HG02759 (cell line): ENCODE results near the gene RRM2.
A peak's percentile ranks its signal among the peaks of the same experiment; 100 is the strongest.

Source experiments
- ATAC-seq: cut with Tn5 transposase; IDR thresholded peaks from one replicate; pipeline ENCODE4 v1.9.1; 2021; ENCODE audit warnings: mild to moderate bottlenecking, moderate library complexity; ENCODE audit not compliant: unreplicated experiment

RRM2 gene

DNA sequence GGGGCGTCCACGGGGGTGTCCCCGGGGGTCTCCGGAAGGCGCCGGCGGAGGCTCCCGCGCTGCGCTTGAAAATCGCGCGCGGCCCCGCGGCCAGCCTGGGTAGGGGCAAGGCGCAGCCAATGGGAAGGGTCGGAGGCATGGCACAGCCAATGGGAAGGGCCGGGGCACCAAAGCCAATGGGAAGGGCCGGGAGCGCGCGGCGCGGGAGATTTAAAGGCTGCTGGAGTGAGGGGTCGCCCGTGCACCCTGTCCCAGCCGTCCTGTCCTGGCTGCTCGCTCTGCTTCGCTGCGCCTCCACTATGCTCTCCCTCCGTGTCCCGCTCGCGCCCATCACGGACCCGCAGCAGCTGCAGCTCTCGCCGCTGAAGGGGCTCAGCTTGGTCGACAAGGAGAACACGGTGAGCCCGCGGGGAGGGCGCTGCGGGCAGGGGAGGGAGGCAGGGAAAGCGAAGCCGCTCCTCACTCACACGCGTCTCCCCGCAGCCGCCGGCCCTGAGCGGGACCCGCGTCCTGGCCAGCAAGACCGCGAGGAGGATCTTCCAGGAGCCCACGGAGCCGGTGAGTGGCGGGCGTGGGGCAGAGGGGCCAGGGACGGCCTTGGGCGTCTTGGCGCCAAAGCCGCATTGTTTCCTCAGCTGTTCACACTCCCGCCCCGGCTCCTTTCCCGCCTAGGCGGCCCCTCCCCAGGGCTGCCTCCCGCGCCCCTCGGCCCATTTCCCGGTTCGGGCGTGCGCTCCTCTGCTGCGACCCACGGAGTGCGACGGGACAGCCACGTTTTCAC, at the start of gene RRM2:
TSS of gene RRM2 (plus strand) at position 240 of the 781 bp plus-strand sequence. CDS start at position 300, 60 bp downstream.
- ATAC-seq, result peak; percentile 70

DNA sequence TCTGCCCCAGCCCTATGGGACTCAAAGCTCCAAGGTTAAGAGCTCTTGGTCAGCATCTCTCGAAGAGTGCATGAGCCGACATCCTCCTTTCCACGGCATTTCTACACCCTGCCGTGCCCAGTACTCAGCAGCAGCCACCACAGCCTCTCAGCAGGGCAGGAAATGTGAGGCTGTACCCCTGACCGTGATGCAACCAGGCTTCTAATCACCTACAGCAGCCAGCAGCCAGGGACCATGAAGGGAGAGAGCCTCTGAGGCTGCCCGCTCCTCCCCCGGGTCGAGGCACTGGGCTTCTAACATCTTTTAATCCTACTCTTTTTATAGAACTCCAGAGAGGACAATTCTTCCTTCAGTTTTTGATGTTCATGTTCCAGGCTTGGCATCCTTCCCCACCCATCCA, 48.8 kb upstream of the RRM2 start:
- ATAC-seq, result no peak

DNA sequence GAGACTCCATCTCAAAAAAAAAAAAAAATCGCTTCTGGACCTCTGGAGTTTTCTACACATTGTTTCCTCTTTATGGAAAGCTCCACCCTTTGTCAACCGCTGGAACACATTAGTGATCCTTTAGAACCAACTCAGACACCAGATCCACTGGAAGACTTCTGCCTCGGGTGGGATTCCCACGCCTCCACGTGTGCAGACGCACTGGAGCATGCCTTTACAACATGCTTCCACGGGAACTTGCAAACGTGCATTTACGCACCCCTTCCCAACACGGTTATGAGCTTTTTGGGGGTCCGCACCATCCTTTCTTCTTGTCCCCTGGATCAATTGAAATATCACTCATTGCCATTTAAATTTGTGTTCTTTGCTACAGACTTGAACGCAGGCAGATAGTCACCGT, 47.4 kb upstream of the RRM2 start:
- ATAC-seq, result no peak

DNA sequence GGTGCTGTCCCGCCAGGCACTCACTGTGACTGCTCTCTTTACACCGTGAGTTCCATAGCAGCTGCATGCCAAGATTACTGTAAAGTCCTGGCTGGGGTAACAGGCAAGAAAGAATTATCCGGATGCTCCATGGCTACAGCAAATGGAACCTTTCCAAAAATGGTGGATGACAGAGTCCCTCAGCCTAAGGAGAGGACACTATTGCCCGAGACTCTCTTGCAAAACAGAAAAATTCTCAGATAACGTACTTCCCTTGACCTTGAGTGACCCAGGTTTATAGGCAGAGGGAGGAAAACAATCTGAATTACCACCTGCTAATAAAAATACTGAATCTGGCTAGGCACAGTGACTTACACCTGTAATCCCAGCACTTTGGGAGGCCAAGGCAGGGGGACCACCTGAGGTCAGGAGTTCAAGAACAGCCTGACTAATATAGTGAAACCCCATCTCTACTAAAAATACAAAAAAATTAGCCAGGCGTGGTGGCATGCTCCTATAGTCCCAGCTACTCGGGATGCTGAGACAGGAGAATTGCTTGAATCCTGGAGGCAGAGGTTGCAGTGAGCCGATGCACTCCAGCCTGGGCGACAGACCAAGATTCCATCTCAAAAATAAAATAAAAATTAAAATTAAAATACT, 46.8 kb upstream of the RRM2 start:
- ATAC-seq, result no peak

DNA sequence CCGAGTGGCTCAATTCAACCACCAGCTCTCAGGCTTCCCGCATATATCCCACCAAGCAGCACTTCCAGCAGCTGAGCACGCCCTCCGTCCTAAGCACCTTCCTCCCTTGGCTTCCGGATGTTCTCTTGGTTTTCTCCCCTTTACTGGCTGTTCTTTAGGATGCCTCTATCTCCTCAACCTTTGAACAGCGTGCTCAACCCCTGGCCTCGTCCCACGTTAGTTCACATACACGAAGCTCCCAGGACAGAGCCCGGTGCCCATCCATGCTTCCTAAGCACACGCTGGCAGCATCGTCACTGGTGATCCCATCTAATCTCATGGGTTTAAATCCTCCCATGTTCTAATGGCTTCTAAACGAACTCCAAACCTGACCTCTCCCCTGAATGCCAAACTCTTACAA, 46.0 kb upstream of the RRM2 start:
- ATAC-seq, result no peak

DNA sequence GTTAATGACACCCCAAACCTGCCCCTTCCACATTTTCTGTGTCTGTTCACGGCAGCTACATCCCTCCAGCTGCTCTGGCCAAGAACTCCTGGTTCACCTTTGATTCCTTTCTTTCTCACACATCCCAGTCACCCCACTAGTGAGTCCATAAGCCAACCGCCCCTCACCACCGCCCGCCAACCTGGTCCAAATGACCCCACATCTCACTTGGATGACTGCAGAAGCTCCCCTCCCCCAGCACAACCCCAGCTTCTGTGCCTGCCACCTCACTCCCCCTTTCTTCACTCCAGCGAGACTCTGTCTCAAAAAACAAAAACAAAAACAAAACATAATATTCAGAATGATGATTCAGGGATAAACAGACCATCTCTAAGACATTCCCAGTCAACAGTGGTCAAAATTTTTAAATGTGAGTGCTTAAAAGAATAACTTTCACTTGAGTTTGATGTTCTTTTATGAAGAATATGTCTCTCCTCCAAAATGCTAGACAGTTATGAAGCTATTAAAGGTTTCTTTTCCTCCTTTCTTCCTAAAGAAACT, 45.5 kb upstream of the RRM2 start:
- ATAC-seq, result no peak

DNA sequence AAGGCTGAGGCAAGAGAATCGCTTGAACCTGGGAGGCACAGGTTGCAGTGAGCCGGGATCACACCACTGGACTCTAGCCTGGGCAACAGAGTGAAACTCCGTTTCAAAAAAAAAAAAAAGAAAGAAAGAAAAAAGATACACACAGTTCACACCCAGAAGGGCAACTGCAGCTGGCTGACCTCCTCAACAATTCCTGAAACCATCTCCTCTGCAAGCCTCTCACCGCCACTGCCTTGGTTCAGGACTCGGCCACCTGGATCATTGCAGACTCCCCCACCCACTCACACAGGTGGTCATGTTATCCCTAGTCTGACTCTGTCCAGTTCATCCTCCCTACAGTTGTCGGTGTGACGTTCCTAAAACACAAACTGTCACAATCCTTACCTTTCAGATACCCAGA, 44.5 kb upstream of the RRM2 start:
- ATAC-seq, result no peak

DNA sequence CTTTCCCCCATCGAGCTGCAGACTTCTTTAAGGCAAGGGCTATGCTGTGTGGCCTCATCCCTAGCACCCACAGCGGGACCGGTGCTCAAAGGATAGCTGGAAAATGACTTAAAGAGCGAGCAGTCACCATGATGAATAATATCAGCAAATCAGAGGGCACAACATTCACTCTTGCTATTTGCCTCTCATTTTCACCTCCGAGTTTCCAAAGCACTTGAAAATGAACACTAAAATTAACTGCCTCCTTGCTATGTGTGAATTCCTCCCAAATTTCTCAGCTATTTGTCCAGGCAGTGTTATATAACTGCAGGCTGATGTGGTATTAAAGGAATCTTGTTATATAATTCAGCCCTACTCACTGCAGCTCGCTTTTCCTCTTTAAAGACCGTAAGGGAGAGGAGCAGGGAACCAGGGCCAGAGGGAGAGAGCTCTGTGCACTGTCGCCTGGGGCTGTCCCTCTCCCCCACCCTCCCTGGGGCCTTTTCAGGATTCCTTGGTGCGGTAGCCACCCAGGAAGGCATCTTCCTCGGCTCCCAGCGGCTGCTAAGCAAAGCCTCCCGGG, 43.8 kb upstream of the RRM2 start:
- no peak for ATAC-seq

DNA sequence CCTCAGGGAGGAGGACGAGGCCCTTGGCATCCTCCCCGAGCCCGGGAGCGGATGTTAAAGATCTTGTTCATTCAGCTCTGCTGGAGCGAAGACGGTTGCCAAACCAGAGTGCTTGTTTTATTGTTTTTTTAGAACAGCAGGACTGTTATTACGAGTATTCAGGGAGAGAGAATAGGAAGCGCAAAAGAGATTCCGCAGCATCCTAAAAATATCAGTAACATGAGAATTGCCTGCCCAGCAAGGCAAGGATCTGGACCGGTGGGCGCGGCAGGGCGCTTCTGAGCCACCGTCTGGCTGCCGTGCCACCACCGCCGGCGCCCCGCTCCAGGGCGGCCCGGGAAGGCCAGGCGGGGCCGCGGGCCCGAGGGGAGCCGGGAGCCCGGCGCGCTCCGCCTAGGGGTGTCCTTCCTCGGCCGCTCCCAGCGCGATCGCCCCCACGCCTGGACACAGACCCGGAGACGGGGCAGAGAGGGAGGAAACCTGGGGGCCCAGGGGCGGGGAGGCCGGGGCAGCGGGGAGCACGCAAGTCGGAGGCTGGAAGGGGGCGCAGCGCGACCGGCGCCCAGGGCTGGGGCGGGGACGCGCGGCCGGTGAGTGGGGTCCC, 43.2 kb upstream of the RRM2 start:
- peak; percentile 30 for ATAC-seq

DNA sequence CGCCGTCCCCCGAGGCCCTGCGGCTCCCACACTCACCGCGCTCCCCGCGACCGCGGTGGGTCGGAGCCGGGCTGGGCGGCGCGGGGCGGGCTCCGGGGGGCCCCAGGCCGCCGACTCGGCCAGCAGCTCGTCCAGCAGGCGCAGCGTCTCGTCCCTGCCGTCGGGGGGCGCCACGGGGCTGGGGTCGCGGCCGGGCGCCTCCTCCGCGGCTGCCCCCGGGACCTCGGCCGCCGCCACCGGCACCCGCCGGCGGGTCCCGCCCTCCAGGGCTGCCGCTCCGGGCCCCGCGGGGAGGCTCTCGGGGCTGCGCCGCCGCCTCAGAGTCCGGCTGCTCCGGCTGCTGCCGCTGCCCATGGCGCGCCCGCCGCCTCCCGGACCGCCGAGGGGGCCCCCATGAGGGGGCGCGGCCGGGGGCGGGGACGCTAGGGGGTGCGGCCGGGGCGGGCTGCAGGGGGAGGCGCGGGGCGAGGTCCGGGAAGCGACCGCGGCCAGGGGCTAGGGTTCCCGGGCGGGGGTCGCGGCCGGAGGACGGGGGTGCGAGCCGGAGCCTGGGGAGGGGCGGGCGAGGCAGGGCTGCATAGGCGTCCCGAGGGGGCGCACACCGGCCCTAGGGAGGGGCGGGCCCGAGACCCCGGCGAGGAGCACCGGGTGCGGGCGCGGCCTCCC, 42.5 kb upstream of the RRM2 start, which contains the start of gene CYS1:
TSS of gene CYS1 (minus strand) at position 542 of the 666 bp plus-strand sequence. CDS start at position 354, 188 bp downstream.
- ATAC-seq, result peak; percentile 40

DNA sequence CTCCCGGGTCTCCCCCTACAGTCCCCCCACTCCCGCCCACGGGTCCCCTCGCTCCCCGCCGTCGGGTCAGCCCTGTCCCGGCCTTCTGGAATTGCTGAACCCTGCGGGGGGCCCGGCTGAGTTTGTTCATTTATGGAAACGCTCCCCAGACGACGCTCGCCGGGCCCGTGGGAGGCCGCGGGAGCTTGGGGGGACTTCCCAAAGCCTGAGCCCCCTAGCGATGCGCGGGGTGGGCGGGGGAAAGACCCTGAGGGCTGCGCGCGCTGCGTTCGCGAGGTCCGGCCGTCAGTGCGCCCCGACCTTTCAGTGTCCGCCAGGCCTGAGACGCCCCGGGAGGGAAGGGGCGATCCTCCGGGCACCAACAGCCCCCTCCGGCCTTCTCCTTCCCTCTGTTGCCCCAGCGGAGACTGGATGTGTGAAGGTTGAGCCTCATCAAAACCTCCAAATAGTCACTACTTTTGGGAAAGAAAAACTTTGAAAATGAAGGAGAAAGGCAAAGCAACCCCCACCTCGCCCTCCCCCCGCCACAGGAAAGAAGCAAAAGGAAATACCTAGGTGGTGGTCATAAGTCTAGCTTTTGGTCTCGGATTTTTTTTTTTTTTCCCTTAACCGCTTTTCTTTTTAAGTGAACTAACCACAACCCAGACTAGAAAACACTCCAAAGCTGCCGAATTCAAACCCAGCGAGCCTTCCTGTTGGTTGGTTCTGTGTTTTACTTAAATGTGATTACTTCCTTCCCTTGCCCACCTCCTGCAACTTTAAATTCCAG, 41.8 kb upstream of the RRM2 start:
- ATAC-seq, result peak; percentile 29

DNA sequence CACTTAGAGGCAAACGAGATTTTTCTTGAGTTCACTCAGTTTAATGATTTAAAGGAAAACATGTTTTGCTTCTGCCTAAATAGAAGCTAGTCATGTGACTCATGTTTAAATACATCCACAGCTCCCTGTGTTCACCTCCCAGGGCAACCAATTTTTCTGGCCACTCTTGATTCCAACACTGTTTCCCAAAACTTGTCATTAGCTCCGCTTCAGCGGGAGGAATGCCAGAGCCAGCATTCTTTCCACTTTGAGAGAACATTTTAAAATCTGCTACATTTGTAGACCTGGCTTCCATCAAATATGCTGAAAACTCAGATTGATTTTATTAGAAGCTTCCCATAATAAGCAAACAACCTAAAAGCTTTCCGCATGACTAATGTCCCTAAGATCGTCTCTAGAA, 39.5 kb upstream of the RRM2 start:
- no peak for ATAC-seq

DNA sequence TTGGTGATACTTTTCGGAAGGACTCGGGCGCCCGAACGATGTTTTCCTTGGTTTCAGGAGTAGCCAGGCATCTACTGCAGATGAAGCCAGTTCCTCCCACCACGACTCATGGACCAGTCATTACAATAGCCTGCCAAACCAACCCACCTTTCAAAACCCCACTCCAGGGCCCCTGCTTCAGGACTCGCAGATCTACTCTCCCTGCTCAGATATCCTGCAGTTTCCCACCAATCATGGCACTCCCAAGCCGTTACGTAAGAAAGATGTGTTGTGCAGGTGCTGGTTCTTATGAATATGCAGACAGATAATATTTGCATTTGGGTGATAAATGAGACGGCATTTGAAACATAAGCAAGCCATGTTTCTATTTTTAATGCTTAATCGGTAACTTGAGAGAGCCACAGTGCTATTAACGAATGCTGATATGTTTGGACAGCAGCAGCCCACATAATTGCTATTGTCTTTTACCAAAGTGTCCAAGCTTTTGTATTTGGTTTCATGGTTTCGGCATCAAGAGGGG, 38.8 kb upstream of the RRM2 start:
- peak; percentile 20 for ATAC-seq

DNA sequence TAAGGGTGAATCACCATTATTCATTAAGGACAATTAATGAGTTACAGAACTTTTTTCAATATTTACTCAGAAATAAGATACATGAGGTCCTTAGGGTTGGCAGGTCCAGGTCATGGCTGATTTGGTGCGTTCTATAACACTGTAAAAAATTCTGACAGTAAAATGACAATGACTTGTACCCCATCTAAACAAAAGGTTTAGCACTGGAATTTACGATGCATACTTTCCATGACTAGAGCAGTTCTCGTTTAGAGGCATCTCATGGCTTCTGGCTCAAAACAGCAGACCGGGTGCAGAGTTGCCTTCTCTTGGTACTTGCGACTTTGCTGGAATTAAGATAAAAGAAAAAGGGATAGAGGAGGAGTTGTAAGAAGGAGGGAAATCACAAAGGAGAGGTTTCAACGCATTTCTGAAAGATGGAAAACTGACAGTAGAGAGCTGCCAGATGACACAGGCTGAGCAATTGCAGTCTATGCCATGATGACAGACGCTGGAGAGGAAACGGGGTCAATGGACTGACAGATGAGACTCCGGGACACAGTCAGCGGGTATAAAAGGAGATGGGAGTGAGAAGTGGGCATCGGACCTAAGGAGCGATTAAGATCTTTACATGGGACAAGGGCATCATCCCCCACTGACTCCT, 38.2 kb upstream of the RRM2 start:
- no peak for ATAC-seq

DNA sequence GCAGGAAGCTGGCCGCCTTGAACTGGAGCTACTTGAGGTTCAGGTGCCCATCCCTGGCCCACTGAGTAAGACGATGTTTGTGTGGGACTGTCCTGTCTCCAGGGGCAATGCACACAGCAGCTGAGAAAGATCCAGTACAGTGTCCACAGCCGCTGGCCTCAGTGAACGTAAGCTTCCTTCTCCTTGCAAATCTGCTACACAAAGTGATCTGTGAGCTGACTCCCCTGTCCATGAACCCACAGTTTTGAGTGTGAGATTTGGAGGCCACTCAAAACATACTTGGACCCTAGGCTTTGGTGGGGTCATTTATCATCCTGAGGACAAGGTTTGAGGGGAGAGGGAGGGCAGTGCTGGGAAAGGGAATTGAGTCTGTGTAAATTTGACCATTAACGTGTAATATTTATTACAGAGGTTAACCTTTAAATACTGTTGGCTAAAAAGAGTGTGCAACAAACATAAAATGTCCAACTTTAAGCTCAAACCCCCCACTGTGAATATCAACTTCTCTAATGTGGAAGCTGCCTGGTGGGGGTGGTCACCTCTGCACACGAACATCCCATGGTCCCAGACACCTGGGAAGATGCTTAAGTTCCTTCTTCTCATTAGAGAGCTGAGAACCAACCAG, 37.4 kb upstream of the RRM2 start:
- ATAC-seq, result no peak

DNA sequence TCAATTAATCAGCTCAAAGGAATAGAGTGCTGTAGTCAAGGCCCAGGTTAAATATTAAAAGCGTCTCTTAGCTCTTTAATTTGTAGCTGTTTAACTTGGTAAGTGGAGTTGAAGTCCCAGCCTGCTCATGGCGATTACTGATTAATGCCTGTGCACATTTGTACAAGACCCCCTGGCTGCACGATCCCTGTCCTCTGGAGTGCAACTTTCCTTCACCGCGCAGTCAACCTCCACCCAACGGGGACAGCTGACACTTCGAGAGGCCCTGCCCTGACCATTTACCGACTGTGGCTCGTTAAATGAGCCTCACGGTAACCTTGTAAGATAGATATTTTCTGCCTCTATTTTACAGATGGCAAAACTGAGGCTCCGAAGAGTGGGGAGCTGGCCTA, 36.9 kb upstream of the RRM2 start:
- no peak for ATAC-seq

DNA sequence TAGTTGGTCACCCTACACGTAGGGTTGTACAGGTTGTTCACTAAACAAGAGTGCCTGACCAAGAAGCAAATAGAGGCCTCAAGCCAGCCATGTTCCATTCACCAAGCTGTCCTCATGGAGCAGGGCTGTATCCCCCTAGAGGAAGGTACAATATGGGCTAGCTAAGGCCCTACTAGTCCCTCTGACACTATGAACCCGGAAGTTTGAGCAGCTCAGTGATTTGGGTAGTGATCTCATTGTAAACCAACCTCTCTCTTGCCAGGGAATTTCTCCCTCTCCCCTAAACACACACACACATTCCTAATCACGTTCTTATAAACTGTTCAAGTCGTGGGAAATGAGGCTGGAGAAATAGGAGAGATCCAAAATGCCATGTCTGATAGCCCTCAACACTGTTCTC, 35.6 kb upstream of the RRM2 start:
- no peak for ATAC-seq

DNA sequence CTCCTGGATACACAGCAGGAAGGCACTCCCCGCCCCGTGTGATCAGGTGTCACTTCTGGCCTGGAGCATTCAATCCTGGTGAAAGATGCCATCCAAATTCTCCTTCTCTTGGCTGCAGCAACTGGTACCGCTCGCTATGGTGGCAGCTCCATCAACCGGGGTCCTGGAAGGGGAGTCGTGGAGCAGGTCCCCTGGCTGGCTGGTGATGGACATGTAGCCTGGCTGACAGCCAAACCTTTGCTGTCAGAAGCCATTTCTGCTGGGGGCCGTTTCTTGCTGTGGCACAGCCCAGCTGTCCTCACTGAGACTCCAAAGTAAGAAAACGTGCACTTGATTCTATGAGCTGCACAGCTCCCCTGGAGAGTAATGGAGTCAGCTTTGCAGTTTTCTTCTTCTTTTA, 35.2 kb upstream of the RRM2 start:
- no peak for ATAC-seq

DNA sequence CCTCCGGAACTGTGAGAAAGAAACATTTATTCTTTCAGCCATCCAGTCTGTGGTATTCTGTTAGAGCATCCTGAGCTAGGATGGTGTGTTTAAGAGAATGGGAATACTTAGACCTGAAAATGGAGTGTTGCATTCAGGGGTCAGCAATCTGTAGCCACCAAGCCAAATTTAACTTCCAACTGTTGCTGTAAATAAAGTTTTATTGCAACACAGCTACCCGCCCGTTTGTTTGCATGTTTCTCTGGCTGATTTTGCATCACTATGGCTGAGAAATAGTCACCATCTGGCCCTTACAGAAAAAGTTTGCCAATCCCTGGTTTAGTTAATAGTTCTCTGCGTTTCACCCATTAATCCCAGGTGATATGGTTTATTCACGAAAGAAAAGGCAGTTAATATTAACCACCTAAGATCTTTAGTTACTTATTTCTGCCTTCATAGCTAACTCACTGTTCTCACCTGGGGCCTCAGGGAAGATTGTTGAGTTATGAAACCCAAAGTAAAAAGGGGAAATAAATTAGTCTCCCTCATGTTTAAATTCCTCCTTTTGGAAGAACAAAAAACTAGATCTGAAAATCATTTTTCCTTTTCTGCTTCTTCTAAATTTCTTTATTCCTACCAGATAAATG, 32.9 kb upstream of the RRM2 start:
- peak; percentile 49 for ATAC-seq
